ENCODE data around the gene FNDC4.

- TF ChIP-seq REST (IDR thresholded peaks at IDR 0.05; ENCODE audit: insufficient read depth in 1 of 2, low read depth in 2 of 2, low read length in 2 of 2) (no peak), POLR2AphosphoS5 (IDR thresholded peaks at IDR 0.05; ENCODE audit: low read depth, low read length) (no peak), SIN3A (IDR thresholded peaks at IDR 0.05; ENCODE audit: borderline replicate concordance, insufficient read depth, low read length) (no peak)
Measured at GRCh38 chr2:27461118-27461517, 33.9 kb downstream of the FNDC4 start.
